DND-41 (cell line): ENCODE results near the gene NTN5.
"Not testable (repeated sequence)": the region's sequence is repeated elsewhere in the genome, so short reads cannot be mapped to it uniquely, and the experiment has no call there.

Experiments used
- ATAC-seq: fragments of 200-7000 bp; cut with Tn5 transposase; 3 replicates; pipeline ENCODE4 v1.9.1; 2021; ENCODE audit warnings: low read depth; ENCODE audit not compliant: insufficient read depth
- DNase-seq: peaks from one replicate; pipeline ENCODE4 v3.0.0-alpha.2; 2020
- H2AFZ ChIP-seq: 2 replicates; pipeline ENCODE4 v1.6.0; 2012; ENCODE audit warnings: low read depth, low read length
- H3K27ac ChIP-seq: 2 replicates; pipeline ENCODE4 v1.5.1; 2012; ENCODE audit warnings: low read length, inconsistent platforms
- H3K27me3 ChIP-seq: fragments of 200-600 bp; sonication (generic); 2 replicates; pipeline ENCODE4 v1.6.0; 2012; ENCODE audit warnings: low read length, mild to moderate bottlenecking, inconsistent platforms; ENCODE audit not compliant: insufficient read depth, poor library complexity
- H3K36me3 ChIP-seq: 2 replicates; pipeline ENCODE4 v1.5.1; 2012; ENCODE audit warnings: low read length, inconsistent platforms; ENCODE audit not compliant: insufficient read depth
- H3K4me1 ChIP-seq: 2 replicates; pipeline ENCODE4 v1.5.1; 2012; ENCODE audit warnings: mild to moderate bottlenecking, low read length; ENCODE audit not compliant: insufficient read depth
- H3K4me2 ChIP-seq: 2 replicates; pipeline ENCODE4 v1.6.0; 2012; ENCODE audit warnings: mild to moderate bottlenecking, moderate library complexity, low read length, inconsistent platforms; ENCODE audit not compliant: insufficient read depth
- H3K4me3 ChIP-seq, 2 experiments: fragments of 200-600 bp in 1 of 2; shearing (Covaris generic) in 1 of 2; 2 replicates each; pipeline ENCODE4 v1.5.1; 2012 to 2016; ENCODE audit warnings: inconsistent platforms in 2 of 2, low read length in 2 of 2, mild to moderate bottlenecking in 2 of 2, low read depth in 1 of 2, moderate library complexity in 1 of 2
- H3K79me2 ChIP-seq: 2 replicates; pipeline ENCODE4 v1.6.0; 2012; ENCODE audit warnings: low read length, inconsistent platforms; ENCODE audit not compliant: insufficient read depth
- H3K9ac ChIP-seq: 2 replicates; pipeline ENCODE4 v1.6.0; 2012; ENCODE audit warnings: low read depth, mild to moderate bottlenecking, inconsistent platforms, low read length, moderate library complexity
- H3K9me3 ChIP-seq: 2 replicates; pipeline ENCODE4 v1.5.1; 2012; ENCODE audit warnings: low read length, moderate library complexity, mild to moderate bottlenecking, inconsistent platforms; ENCODE audit not compliant: insufficient read depth, severe bottlenecking
- H4K20me1 ChIP-seq: 2 replicates; pipeline ENCODE4 v1.6.0; 2012; ENCODE audit warnings: low read length; ENCODE audit not compliant: insufficient read depth
- EZH2 ChIP-seq: IDR thresholded peaks from 3 replicates; pipeline ENCODE4 v1.6.1; 2012; ENCODE audit warnings: borderline replicate concordance, low read depth, mild to moderate bottlenecking, moderate library complexity, low read length, inconsistent platforms; ENCODE audit not compliant: severe bottlenecking
- TF ChIP-seq, protein P1 (sequence below): IDR thresholded peaks from 2 replicates; pipeline ENCODE4 v1.5.1; 2012; ENCODE audit warnings: borderline replicate concordance, low read length, moderate library complexity, mild to moderate bottlenecking; ENCODE audit not compliant: poor library complexity, severe bottlenecking; ENCODE audit errors: extremely low read depth

Gene NTN5

DNA sequence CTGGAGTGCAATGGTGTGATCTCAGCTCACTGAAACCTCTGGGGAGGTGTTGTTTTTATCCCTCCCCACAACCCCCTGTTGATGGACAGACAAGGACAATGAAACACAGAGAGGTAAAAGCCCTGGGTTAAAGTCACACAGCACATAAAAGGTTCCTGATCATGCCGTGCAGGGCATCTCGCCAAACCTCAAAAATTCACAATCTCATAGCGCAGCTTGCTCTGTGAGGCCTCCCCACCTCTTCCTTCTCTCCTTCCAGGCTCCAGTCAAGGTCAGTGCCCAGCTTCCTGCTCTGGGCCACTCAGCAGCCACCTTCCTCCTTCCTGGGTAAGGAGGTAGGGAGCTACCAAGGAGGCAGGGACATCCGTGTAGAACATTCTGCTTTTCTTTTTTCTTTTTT lies 25.2 kb upstream of the NTN5 start:
- H3K9me3 ChIP-seq, result no peaks in the 10 kb centered on the region
- no peaks in the 10 kb centered on the region for H4K20me1 ChIP-seq
- no peak overlapping the region for H3K4me3 ChIP-seq
- H2AFZ ChIP-seq, result no peak overlapping the region
- peaks cover 4% of the 10 kb centered on the region; the same call in 1 of the 2 replicates for H3K36me3 ChIP-seq
- H3K27me3 ChIP-seq, result no peaks in the 10 kb centered on the region
- TF ChIP-seq, protein P1, sequence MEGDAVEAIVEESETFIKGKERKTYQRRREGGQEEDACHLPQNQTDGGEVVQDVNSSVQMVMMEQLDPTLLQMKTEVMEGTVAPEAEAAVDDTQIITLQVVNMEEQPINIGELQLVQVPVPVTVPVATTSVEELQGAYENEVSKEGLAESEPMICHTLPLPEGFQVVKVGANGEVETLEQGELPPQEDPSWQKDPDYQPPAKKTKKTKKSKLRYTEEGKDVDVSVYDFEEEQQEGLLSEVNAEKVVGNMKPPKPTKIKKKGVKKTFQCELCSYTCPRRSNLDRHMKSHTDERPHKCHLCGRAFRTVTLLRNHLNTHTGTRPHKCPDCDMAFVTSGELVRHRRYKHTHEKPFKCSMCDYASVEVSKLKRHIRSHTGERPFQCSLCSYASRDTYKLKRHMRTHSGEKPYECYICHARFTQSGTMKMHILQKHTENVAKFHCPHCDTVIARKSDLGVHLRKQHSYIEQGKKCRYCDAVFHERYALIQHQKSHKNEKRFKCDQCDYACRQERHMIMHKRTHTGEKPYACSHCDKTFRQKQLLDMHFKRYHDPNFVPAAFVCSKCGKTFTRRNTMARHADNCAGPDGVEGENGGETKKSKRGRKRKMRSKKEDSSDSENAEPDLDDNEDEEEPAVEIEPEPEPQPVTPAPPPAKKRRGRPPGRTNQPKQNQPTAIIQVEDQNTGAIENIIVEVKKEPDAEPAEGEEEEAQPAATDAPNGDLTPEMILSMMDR, result no peak
- TF ChIP-seq EZH2, result no peak
- no peaks in the 10 kb centered on the region for H3K4me1 ChIP-seq
- no peak for ATAC-seq
- no peaks in the 10 kb centered on the region for H3K79me2 ChIP-seq
- H3K9ac ChIP-seq, result no peak overlapping the region
- H3K27ac ChIP-seq, result no peak overlapping the region
- DNase-seq, result no peak
- H3K4me2 ChIP-seq, result no peak overlapping the region

DNA sequence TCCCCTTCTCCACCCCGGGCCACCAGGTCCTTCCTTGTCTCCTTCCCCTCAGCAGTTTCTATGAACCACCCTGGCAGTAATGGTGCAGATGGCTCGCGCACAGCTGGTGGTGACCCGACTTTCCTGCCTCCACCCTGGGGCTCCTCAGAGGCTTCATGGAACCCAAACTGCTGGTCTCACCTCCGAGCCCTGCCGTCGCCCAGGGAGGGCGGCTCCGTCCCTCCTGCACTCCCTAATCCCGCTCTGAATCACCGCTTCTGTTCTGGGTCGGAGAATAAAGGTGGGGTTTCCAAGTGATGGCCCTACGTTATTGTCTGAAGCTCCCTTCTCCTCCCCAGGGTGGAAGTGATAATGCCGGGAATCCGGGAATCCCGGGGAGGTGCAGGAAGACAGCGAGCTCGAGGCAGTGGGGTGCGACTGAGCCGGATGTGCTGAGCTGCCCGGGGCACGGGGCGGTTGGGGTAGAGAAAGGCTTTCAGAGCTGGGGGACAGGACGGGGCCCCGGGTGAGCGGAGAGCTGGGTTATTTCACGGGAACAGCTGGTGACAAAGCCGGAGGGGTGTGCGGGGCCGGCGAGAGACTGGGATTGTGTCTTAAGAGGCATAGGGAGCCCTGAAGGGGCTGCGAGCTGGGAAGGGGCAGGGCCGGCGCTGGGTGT lies 23.7 kb upstream of the NTN5 start:
- Histone ChIP-seq H3K27me3 (no peaks in the 10 kb centered on the region), H3K4me3 (no peak overlapping the region), H4K20me1 (no peaks in the 10 kb centered on the region), H2AFZ (no peak overlapping the region), H3K4me1 (no peaks in the 10 kb centered on the region), H3K9ac (no peak overlapping the region), H3K4me2 (no peak overlapping the region), H3K9me3 (no peaks in the 10 kb centered on the region), H3K36me3 (no peaks in the 10 kb centered on the region), H3K27ac (no peak overlapping the region), H3K79me2 (no peaks in the 10 kb centered on the region)
- TF ChIP-seq, protein P1, result no peak
- no peak for TF ChIP-seq EZH2
- DNase-seq (no peak), ATAC-seq (no peak)

DNA sequence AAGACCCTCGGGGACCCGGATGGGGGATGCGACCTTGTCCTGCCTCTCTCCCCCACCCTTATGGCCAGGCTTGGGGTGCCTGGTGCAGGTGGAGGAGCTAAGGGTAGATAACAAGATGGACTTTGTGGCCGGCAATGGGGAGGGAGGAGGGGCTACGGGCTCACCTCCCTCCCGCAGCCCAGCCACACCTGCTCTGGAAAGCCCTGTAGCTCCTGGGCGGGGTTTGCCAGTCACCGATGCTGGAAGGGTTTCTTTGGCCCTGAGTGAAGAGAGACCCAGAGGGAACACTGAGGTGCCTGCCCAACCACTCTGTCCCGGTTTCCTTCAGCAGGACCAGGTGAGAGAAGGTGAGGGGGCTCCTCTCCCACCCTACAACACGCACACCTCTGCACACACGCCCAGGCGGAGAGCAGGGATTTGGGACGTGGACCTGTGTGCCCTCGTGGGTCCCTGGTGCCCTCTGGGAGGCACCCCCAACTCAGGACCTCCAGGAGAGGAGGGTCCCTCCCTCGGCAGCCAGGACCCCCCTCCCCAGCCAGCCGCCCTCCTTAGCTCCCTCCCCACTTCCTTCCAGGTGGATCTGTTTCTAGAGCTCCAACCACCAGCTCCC lies 23.0 kb upstream of the NTN5 start, which contains the start of gene FUT2:
Gene FUT2 (plus strand): TSS at position 229 of the 610 bp plus-strand sequence. CDS start 6,986 bp downstream, outside the sequence.
- ATAC-seq (no peak), DNase-seq (no peak)
- Histone ChIP-seq H3K4me2 (no peak within 1 kb of the TSS), H3K27me3 (no peaks in the 10 kb centered on the region), H3K4me3 (no peak within 1 kb of the TSS), H3K79me2 (no peaks in the 10 kb centered on the region), H3K4me1 (no peaks in the 10 kb centered on the region), H4K20me1 (no peaks in the 10 kb centered on the region), H3K27ac (no peak within 1 kb of the TSS), H2AFZ (no peak within 1 kb of the TSS), H3K9ac (no peak within 1 kb of the TSS), H3K9me3 (no peaks in the 10 kb centered on the region), H3K36me3 (no peaks in the 10 kb centered on the region)
- no peak for TF ChIP-seq EZH2
- TF ChIP-seq, protein P1, result no peak

DNA sequence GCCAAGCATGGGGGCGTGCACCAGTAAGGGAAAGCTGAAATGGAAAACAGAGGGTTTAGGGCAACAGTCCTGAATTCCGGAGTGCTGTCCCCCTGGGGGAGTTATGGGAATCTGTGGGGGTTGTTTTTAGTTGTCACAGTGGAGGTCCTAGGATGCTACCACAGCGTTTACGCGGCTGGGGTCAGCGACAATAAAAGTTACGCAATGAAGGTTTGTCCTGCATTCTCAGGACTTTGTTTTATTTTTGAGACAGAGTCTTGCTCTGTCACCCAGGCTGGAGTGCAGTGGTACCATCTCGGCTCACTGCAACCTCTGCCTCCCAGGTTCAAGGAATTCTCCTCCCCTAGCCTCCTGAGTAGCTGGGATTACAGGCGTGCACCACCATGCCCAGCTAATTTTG lies 20.8 kb upstream of the NTN5 start:
- H3K9me3 ChIP-seq, H3K9ac ChIP-seq, H3K4me2 ChIP-seq, H3K27ac ChIP-seq, H3K79me2 ChIP-seq, H4K20me1 ChIP-seq, H3K4me3 ChIP-seq, H3K4me1 ChIP-seq, H3K27me3 ChIP-seq, ATAC-seq, H2AFZ ChIP-seq, DNase-seq, H3K36me3 ChIP-seq: not testable (repeated sequence)
